Measurements from ENCODE around the gene GYS2.

DNA sequence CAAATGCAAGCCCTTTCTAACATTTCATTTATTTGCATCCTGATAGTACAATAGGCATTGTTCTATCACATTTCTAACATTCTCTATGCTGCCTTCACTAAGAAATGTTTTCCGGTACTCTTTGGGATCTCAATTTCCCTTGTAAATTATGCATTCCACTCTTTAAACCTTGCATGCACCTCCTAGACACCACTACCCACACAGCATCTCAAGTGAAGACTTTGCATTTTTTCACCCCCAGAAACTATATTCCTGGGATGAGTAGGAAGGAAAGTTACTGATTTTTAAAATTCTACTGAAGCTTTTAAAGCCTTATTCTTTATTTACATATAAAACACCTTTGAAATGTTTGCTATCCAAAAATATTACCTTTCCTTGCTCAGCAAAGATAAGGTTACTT is 27.1 kb downstream of the GYS2 start:
- TF ChIP-seq EP300 (IDR thresholded peaks at IDR 0.05) = no peak
- no peak for TF ChIP-seq POLR2A (IDR thresholded peaks at IDR 0.05; ENCODE audit: low read depth)
- TF ChIP-seq, protein P1, sequence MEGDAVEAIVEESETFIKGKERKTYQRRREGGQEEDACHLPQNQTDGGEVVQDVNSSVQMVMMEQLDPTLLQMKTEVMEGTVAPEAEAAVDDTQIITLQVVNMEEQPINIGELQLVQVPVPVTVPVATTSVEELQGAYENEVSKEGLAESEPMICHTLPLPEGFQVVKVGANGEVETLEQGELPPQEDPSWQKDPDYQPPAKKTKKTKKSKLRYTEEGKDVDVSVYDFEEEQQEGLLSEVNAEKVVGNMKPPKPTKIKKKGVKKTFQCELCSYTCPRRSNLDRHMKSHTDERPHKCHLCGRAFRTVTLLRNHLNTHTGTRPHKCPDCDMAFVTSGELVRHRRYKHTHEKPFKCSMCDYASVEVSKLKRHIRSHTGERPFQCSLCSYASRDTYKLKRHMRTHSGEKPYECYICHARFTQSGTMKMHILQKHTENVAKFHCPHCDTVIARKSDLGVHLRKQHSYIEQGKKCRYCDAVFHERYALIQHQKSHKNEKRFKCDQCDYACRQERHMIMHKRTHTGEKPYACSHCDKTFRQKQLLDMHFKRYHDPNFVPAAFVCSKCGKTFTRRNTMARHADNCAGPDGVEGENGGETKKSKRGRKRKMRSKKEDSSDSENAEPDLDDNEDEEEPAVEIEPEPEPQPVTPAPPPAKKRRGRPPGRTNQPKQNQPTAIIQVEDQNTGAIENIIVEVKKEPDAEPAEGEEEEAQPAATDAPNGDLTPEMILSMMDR (IDR thresholded peaks at IDR 0.05) = no peak
